ENCODE measurements around the gene OBP2B. TPM values are rescaled to one million over a fixed set of nuclear protein-coding genes. Genes with fewer than 3 reads are reported as not detected.
A peak's percentile ranks its signal among the peaks of the same experiment; 100 is the strongest.

OBP2B gene
- total RNA-seq, 2 experiments from 2014 or later, result not detected

GRCh38 chr9:133249337-133249736, 40.3 kb upstream of the OBP2B start:
- H3K4me1 Mint-ChIP-seq (ENCODE audit: low read depth), result peaks cover 4% of the 10 kb centered on the region
- ChIA-PET CTCF (interaction anchor here (1.6 kb wide), 1 partner anchor 10 kb away, joined by 6 read pairs; no protein-coding TSS in a partner anchor), POLR2A (no interaction called here)
- no peak for DNase-seq
- no peaks in the 10 kb centered on the region for H3K36me3 Mint-ChIP-seq
- peaks cover 13% of the 10 kb centered on the region for H3K27me3 Mint-ChIP-seq
- no peak overlapping the region for H3K27ac Mint-ChIP-seq
- H3K9me3 Mint-ChIP-seq, result peaks cover 2% of the 10 kb centered on the region
- intact Hi-C loops (cut with micrococcal nuclease), result no loop called here
- H3K4me3 Mint-ChIP-seq, result no peak overlapping the region

GRCh38 chr9:133248726-133249295, 39.8 kb upstream of the OBP2B start:
- CTCF ChIA-PET, result interaction anchor here (1.6 kb wide), 1 partner anchor 10 kb away, joined by 6 read pairs; no protein-coding TSS in a partner anchor
- Mint-ChIP-seq H3K36me3 (no peaks in the 10 kb centered on the region), H3K4me3 (no peak overlapping the region), H3K4me1 (ENCODE audit: low read depth) (peaks cover 4% of the 10 kb centered on the region), H3K9me3 (peaks cover 2% of the 10 kb centered on the region), H3K27ac (no peak overlapping the region), H3K27me3 (peaks cover 13% of the 10 kb centered on the region)
- POLR2A ChIA-PET, result no interaction called here
- no peak for DNase-seq
- intact Hi-C loops (cut with micrococcal nuclease), result no loop called here

- POLR2A ChIA-PET, result no interaction called here
- Mint-ChIP-seq H3K27ac (no peak overlapping the region), H3K9me3 (no peaks in the 10 kb centered on the region), H3K4me3 (no peak overlapping the region), H3K27me3 (peaks cover 13% of the 10 kb centered on the region), H3K36me3 (no peaks in the 10 kb centered on the region), H3K4me1 (ENCODE audit: low read depth) (no peaks in the 10 kb centered on the region)
- CTCF ChIA-PET, result interaction anchor here (1.6 kb wide), 1 partner anchor 9 kb away, joined by 6 read pairs; no protein-coding TSS in a partner anchor
- no peak for DNase-seq
- intact Hi-C loops (cut with micrococcal nuclease), result no loop called here
These were observed 38.6 kb upstream of the OBP2B start for GRCh38 chr9:133247632-133248031.

- ChIA-PET POLR2A (no interaction called here), CTCF (no interaction called here)
- no peak overlapping the region for H3K4me3 Mint-ChIP-seq
- H3K27me3 Mint-ChIP-seq, result peaks cover 13% of the 10 kb centered on the region
- no peaks in the 10 kb centered on the region for H3K9me3 Mint-ChIP-seq
- H3K27ac Mint-ChIP-seq, result no peak overlapping the region
- no peaks in the 10 kb centered on the region for H3K4me1 Mint-ChIP-seq (ENCODE audit: low read depth)
- intact Hi-C loops (cut with micrococcal nuclease), result no loop called here
- H3K36me3 Mint-ChIP-seq, result no peaks in the 10 kb centered on the region
- DNase-seq, result no peak
These were observed 37.9 kb upstream of the OBP2B start for GRCh38 chr9:133246991-133247390.

GRCh38 chr9:133246562-133246961, 37.5 kb upstream of the OBP2B start:
- CTCF ChIA-PET, result no interaction called here

GRCh38 chr9:133242991-133243390, 33.9 kb upstream of the OBP2B start:
- intact Hi-C loops (cut with micrococcal nuclease), result no loop called here
- Mint-ChIP-seq H3K4me1 (ENCODE audit: low read depth) (peaks cover 3% of the 10 kb centered on the region), H3K27me3 (peaks cover 10% of the 10 kb centered on the region), H3K4me3 (no peak overlapping the region), H3K36me3 (no peaks in the 10 kb centered on the region), H3K9me3 (no peaks in the 10 kb centered on the region), H3K27ac (no peak overlapping the region)
- DNase-seq, result no peak
- CTCF ChIA-PET, result no interaction called here
- POLR2A ChIA-PET, result no interaction called here

More at GRCh38 chr9:133246562-133246961, 37.5 kb upstream of the OBP2B start:
- Mint-ChIP-seq H3K4me1 (ENCODE audit: low read depth) (no peaks in the 10 kb centered on the region), H3K9me3 (no peaks in the 10 kb centered on the region), H3K36me3 (no peaks in the 10 kb centered on the region), H3K27me3 (peaks cover 13% of the 10 kb centered on the region), H3K27ac (no peak overlapping the region), H3K4me3 (no peak overlapping the region)
- intact Hi-C loops (cut with micrococcal nuclease), result no loop called here
- DNase-seq, result no peak
- POLR2A ChIA-PET, result no interaction called here

GRCh38 chr9:133242241-133242640, 33.2 kb upstream of the OBP2B start:
- intact Hi-C loops (cut with micrococcal nuclease), result no loop called here
- CTCF ChIA-PET, result no interaction called here

GRCh38 chr9:133239533-133240090, 30.6 kb upstream of the OBP2B start:
- ChIA-PET POLR2A (interaction anchor here (0.6 kb wide), 1 partner anchor 48 kb away, joined by 3 read pairs; no protein-coding TSS in a partner anchor), CTCF (interaction anchor here (0.7 to 2.7 kb wide), 14 partner anchors 9 to 504 kb away, joined by 3 to 15 read pairs (median 4); partner anchors contain the start of gene SLC2A6)
- no peak for DNase-seq
- H3K27me3 Mint-ChIP-seq, result peaks cover 9% of the 10 kb centered on the region
- H3K4me1 Mint-ChIP-seq (ENCODE audit: low read depth), result peaks cover 3% of the 10 kb centered on the region
- H3K9me3 Mint-ChIP-seq, result no peaks in the 10 kb centered on the region
- no peak overlapping the region for H3K27ac Mint-ChIP-seq
- H3K36me3 Mint-ChIP-seq, result no peaks in the 10 kb centered on the region
- H3K4me3 Mint-ChIP-seq, result no peak overlapping the region
- intact Hi-C loops (cut with micrococcal nuclease), result loop anchor here (2.0 to 5.0 kb wide), 4 partner anchors 53 to 247 kb away; no protein-coding TSS in a partner anchor

More at GRCh38 chr9:133242241-133242640, 33.2 kb upstream of the OBP2B start:
- Mint-ChIP-seq H3K27me3 (peaks cover 10% of the 10 kb centered on the region), H3K4me1 (ENCODE audit: low read depth) (peaks cover 3% of the 10 kb centered on the region), H3K4me3 (no peak overlapping the region), H3K36me3 (no peaks in the 10 kb centered on the region), H3K9me3 (no peaks in the 10 kb centered on the region), H3K27ac (no peak overlapping the region)
- POLR2A ChIA-PET, result no interaction called here
- no peak for DNase-seq

- Mint-ChIP-seq H3K9me3 (no peaks in the 10 kb centered on the region), H3K27ac (no peak overlapping the region), H3K4me1 (ENCODE audit: low read depth) (peaks cover 3% of the 10 kb centered on the region), H3K27me3 (peaks cover 9% of the 10 kb centered on the region), H3K36me3 (no peaks in the 10 kb centered on the region), H3K4me3 (peak overlapping the region; percentile 21)
- POLR2A ChIA-PET, result interaction anchor here (0.6 kb wide), 1 partner anchor 49 kb away, joined by 3 read pairs; no protein-coding TSS in a partner anchor
- CTCF ChIA-PET, result interaction anchor here (0.7 to 2.7 kb wide), 20 partner anchors 10 to 363 kb away, joined by 3 to 15 read pairs (median 4); partner anchors contain the start of gene SLC2A6
- DNase-seq, result peak; percentile 80
- intact Hi-C loops (cut with micrococcal nuclease), result loop anchor here (2.0 to 5.0 kb wide), 4 partner anchors 52 to 248 kb away; no protein-coding TSS in a partner anchor
These were observed 29.9 kb upstream of the OBP2B start for GRCh38 chr9:133238851-133239532.

GRCh38 chr9:133238272-133238850, 29.3 kb upstream of the OBP2B start:
- ChIA-PET POLR2A (no interaction called here), CTCF (interaction anchor here (0.7 to 2.7 kb wide), 17 partner anchors 10 to 248 kb away, joined by 3 to 15 read pairs (median 5); no protein-coding TSS in a partner anchor)
- H3K27me3 Mint-ChIP-seq, result peaks cover 9% of the 10 kb centered on the region
- no peak overlapping the region for H3K4me3 Mint-ChIP-seq
- intact Hi-C loops (cut with micrococcal nuclease), result loop anchor here (2.0 to 5.0 kb wide), 4 partner anchors 52 to 248 kb away; no protein-coding TSS in a partner anchor
- H3K36me3 Mint-ChIP-seq, result no peaks in the 10 kb centered on the region
- H3K4me1 Mint-ChIP-seq (ENCODE audit: low read depth), result peaks cover 3% of the 10 kb centered on the region
- no peaks in the 10 kb centered on the region for H3K9me3 Mint-ChIP-seq
- peak; percentile 45 for DNase-seq
- no peak overlapping the region for H3K27ac Mint-ChIP-seq

- H3K27ac Mint-ChIP-seq, result no peak overlapping the region
- ChIA-PET CTCF (no interaction called here), POLR2A (no interaction called here)
- H3K4me3 Mint-ChIP-seq, result no peak overlapping the region
- H3K27me3 Mint-ChIP-seq, result peaks cover 9% of the 10 kb centered on the region
- peaks cover 3% of the 10 kb centered on the region for H3K4me1 Mint-ChIP-seq (ENCODE audit: low read depth)
- no peaks in the 10 kb centered on the region for H3K9me3 Mint-ChIP-seq
- no peaks in the 10 kb centered on the region for H3K36me3 Mint-ChIP-seq
- DNase-seq, result no peak
- intact Hi-C loops (cut with micrococcal nuclease), result loop anchor here (5.0 kb wide), 2 partner anchors 90 to 165 kb away; no protein-coding TSS in a partner anchor
These were observed 28.1 kb upstream of the OBP2B start for GRCh38 chr9:133237035-133237731.

Data from activated CD4-positive, alpha-beta memory T cell treated with anti-CD3 and anti-CD28 coated beads for 36 hours (primary cell).